ENCODE measurements around the gene EFCAB13.
A peak's percentile ranks its signal among the peaks of the same experiment; 100 is the strongest.

EFCAB13 gene

GRCh38 chr17:47323382-47324223, at the start of gene EFCAB13:
EFCAB13 (plus strand) TSS chr17:47323955; CDS start chr17:47328354, 4,399 bp downstream.
- peak; percentile 86 for DNase-seq

GRCh38 chr17:47274319-47275069, 49.3 kb upstream of the EFCAB13 start:
- no peak for DNase-seq

- DNase-seq = no peak
These were observed 48.3 kb upstream of the EFCAB13 start for GRCh38 chr17:47275245-47275984.

GRCh38 chr17:47276444-47276843, 47.3 kb upstream of the EFCAB13 start:
- no peak for DNase-seq

GRCh38 chr17:47276868-47277267, 46.9 kb upstream of the EFCAB13 start:
- peak; percentile 22 for DNase-seq

- no peak for DNase-seq
These were observed 45.8 kb upstream of the EFCAB13 start for GRCh38 chr17:47277921-47278320.

GRCh38 chr17:47278561-47278960, 45.2 kb upstream of the EFCAB13 start:
- DNase-seq = no peak

- no peak for DNase-seq
These were observed 44.5 kb upstream of the EFCAB13 start for GRCh38 chr17:47279062-47279801.

- DNase-seq = no peak
These were observed 43.5 kb upstream of the EFCAB13 start for GRCh38 chr17:47280072-47280811.

GRCh38 chr17:47281216-47281615, 42.5 kb upstream of the EFCAB13 start:
- no peak for DNase-seq

GRCh38 chr17:47285003-47285402, 38.8 kb upstream of the EFCAB13 start:
- DNase-seq = no peak

- DNase-seq = no peak
These were observed 37.4 kb upstream of the EFCAB13 start for GRCh38 chr17:47286198-47286914.

GRCh38 chr17:47287068-47287467, 36.7 kb upstream of the EFCAB13 start:
- no peak for DNase-seq

- DNase-seq = no peak
These were observed 36.1 kb upstream of the EFCAB13 start for GRCh38 chr17:47287639-47288038.

- no peak for DNase-seq
These were observed 35.1 kb upstream of the EFCAB13 start for GRCh38 chr17:47288531-47289116.

GRCh38 chr17:47289302-47289701, 34.5 kb upstream of the EFCAB13 start:
- DNase-seq = no peak

GRCh38 chr17:47290870-47291241, 32.9 kb upstream of the EFCAB13 start:
- no peak for DNase-seq

- DNase-seq = no peak
These were observed 32.4 kb upstream of the EFCAB13 start for GRCh38 chr17:47291242-47291873.

- no peak for DNase-seq
These were observed 31.5 kb upstream of the EFCAB13 start for GRCh38 chr17:47292206-47292605.

All from NCI-H1105 treated with DMSO at 0.1 percent for 48 hours (cell line).